Measurements from ENCODE around the gene ZNF124. TPM values are rescaled to one million over a fixed set of nuclear protein-coding genes. Genes with fewer than 3 reads are reported as not detected.
A peak's percentile ranks its signal among the peaks of the same experiment; 100 is the strongest.

ZNF124 gene
- total and polyA plus RNA-seq, 2 of the 13 experiments (the other 11 are each of a cell fraction or from before 2014, with no cell fraction given), result 9.7 to 134 TPM

DNA sequence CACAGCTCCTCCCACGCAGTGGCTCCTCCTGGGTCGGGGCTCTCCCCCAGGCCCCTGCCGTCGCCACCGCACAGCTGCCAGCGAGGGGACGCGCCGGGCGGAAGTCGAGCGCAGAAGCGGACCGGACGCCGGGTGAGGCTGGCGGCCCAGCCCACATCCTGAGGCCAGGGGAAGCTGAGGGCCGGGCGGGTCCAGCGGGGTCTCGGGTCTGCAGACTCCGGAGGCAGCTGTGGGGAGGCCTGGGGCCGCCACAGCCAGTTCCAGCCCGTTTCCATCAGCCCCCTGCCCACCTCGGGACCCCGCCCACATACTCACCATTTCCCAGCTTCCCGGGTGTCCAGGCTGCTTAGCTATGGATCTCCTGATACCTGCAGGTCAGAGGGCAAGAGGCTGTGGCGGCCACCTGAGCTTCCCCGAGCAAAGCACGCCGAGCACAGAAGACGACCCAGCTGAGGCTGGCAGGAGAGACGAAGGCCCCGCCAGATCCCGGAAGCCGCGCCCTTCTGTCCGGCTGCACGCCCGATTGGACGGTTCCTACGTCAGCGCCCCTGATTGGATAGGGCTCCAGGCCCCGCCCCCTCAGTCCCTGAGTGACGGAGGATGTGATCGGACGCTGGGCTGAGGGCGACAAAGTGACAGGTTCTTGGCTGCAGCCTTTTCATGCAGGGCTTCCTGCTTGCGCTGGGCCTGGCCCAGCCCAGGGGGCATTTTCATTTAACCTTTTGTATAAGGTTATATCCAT is 38.7 kb upstream of the ZNF124 start (continued):
- TF ChIP-seq HOXA9 (CRISPR knock-in tag; IDR thresholded peaks at IDR 0.05; ENCODE audit: borderline replicate concordance) (0 out of 2 replicates have a peak, but pooled peaks have one; percentile 57), POLR2G (IDR thresholded peaks at IDR 0.05; ENCODE audit: low read depth, low read length) (peak; percentile 88), RFX1 (IDR thresholded peaks at IDR 0.05) (no peak), MAZ (IDR thresholded peaks at IDR 0.05; ENCODE audit: borderline replicate concordance, low read depth, low read length) (0 out of 2 replicates have a peak, but pooled peaks have one; percentile 29), MAZ (CRISPR knock-in tag; IDR thresholded peaks at IDR 0.05; ENCODE audit: low read depth) (peak; percentile 56; the same call in 1 of the 2 replicates), RELA (CRISPR knock-in tag; IDR thresholded peaks at IDR 0.05) (no peak), SNAI1 (CRISPR knock-in tag; IDR thresholded peaks at IDR 0.05; ENCODE audit: borderline replicate concordance) (0 out of 2 replicates have a peak, but pooled peaks have one; percentile 28), SIN3B (IDR thresholded peaks at IDR 0.05; ENCODE audit: low read length) (peak; percentile 87; the same call in 1 of the 2 replicates), TERF1 (CRISPR knock-in tag; IDR thresholded peaks at IDR 0.05) (no peak), BCL3 (CRISPR knock-in tag; IDR thresholded peaks at IDR 0.05) (0 out of 2 replicates have a peak, but pooled peaks have one; percentile 43), CBFB (CRISPR knock-in tag; IDR thresholded peaks at IDR 0.05) (no peak), SAP130 (CRISPR knock-in tag; IDR thresholded peaks at IDR 0.05; ENCODE audit: low read depth) (peak; percentile 99), JUND (CRISPR knock-in tag; IDR thresholded peaks at IDR 0.05) (no peak), CHD2 (IDR thresholded peaks at IDR 0.05; ENCODE audit: low read depth, low read length) (no peak)
- TF ChIP-seq, protein P1, sequence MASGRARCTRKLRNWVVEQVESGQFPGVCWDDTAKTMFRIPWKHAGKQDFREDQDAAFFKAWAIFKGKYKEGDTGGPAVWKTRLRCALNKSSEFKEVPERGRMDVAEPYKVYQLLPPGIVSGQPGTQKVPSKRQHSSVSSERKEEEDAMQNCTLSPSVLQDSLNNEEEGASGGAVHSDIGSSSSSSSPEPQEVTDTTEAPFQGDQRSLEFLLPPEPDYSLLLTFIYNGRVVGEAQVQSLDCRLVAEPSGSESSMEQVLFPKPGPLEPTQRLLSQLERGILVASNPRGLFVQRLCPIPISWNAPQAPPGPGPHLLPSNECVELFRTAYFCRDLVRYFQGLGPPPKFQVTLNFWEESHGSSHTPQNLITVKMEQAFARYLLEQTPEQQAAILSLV (CRISPR knock-in tag; IDR thresholded peaks at IDR 0.05; ENCODE audit: borderline replicate concordance), result peak; percentile 72; the same call in 1 of the 2 replicates
- TF ChIP-seq, protein P2, sequence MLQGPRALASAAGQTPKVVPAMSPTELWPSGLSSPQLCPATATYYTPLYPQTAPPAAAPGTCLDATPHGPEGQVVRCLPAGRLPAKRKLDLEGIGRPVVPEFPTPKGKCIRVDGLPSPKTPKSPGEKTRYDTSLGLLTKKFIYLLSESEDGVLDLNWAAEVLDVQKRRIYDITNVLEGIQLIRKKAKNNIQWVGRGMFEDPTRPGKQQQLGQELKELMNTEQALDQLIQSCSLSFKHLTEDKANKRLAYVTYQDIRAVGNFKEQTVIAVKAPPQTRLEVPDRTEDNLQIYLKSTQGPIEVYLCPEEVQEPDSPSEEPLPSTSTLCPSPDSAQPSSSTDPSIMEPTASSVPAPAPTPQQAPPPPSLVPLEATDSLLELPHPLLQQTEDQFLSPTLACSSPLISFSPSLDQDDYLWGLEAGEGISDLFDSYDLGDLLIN (CRISPR knock-in tag; IDR thresholded peaks at IDR 0.05; ENCODE audit: borderline replicate concordance), result no peak
- TF ChIP-seq, protein P3, sequence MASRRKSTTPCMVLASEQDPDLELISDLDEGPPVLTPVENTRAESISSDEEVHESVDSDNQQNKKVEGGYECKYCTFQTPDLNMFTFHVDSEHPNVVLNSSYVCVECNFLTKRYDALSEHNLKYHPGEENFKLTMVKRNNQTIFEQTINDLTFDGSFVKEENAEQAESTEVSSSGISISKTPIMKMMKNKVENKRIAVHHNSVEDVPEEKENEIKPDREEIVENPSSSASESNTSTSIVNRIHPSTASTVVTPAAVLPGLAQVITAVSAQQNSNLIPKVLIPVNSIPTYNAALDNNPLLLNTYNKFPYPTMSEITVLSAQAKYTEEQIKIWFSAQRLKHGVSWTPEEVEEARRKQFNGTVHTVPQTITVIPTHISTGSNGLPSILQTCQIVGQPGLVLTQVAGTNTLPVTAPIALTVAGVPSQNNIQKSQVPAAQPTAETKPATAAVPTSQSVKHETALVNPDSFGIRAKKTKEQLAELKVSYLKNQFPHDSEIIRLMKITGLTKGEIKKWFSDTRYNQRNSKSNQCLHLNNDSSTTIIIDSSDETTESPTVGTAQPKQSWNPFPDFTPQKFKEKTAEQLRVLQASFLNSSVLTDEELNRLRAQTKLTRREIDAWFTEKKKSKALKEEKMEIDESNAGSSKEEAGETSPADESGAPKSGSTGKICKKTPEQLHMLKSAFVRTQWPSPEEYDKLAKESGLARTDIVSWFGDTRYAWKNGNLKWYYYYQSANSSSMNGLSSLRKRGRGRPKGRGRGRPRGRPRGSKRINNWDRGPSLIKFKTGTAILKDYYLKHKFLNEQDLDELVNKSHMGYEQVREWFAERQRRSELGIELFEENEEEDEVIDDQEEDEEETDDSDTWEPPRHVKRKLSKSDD (CRISPR knock-in tag; IDR thresholded peaks at IDR 0.05; ENCODE audit: low read depth), result no peak
- TF ChIP-seq, protein P4, sequence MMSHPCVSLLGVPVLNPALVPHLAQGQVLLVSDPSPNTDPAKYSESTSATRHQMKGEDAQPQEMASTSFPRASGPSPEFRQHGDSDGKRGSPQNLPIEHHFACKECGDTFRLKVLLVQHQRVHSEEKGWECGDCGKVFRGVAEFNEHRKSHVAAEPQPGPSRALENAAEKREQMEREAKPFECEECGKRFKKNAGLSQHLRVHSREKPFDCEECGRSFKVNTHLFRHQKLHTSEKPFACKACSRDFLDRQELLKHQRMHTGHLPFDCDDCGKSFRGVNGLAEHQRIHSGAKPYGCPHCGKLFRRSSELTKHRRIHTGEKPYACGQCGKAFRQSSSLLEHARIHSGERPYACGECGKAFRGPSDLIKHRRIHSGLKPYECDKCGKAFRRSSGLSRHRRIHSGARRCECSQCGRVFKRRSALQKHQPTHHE (CRISPR knock-in tag; IDR thresholded peaks at IDR 0.05; ENCODE audit: borderline replicate concordance), result no peak

Measured in HepG2 (cell line).